Lower leg skin (tissue), 3 donors: Measurements from ENCODE around the gene MYT1.

Experiments used
- CTCF ChIP-seq, 3 donors: fragments of 450-650 bp; IDR thresholded peaks; one replicate each; pipeline ENCODE4 v1.5.1; 2016; ENCODE audit warnings: antibody characterized with exemption in 3 of 3, mild to moderate bottlenecking in 3 of 3, moderate library complexity in 2 of 3
- POLR2A ChIP-seq, 2 donors: fragments of 450-650 bp; IDR thresholded peaks; one replicate each; pipeline ENCODE4 v1.6.1; 2016 to 2017; ENCODE audit warnings: antibody characterized with exemption in 2 of 2, mild to moderate bottlenecking in 1 of 2, moderate library complexity in 1 of 2

- no peak for TF ChIP-seq CTCF (IDR thresholded peaks at IDR 0.05)
- no peak for TF ChIP-seq POLR2A (IDR thresholded peaks at IDR 0.05)
Observed at GRCh38 chr20:64196309-64196708, 32.1 kb downstream of the MYT1 start.
